GM12878 (cell line): ENCODE results near the gene IRF2BPL. TPM values are rescaled to one million over a fixed set of nuclear protein-coding genes. Genes with fewer than 3 reads are reported as not detected.

ENCODE experiments used
- ATAC-seq: fragments of 200-7000 bp; cut with Tn5 transposase; 3 replicates; pipeline ENCODE4 v1.9.1; 2020; ENCODE audit warnings: mild to moderate bottlenecking, moderate library complexity
- BruUV-seq: library from RNA; stranded (reverse); fragments of 400-500 nt; replicated peaks from 2 replicates; lab custom pipeline; 2021; lab: Mats Ljungman, UMichigan
- CTCF ChIA-PET: fragments of 300-600 bp; sonication (Branson Sonifier 250); formaldehyde crosslinking; extraction: SDS; loops from one replicate; lab custom pipeline; 2021; ENCODE audit warnings: inconsistent platforms; lab: Yijun Ruan, JAX
- POLR2A ChIA-PET: fragments of 350-600 bp; formaldehyde crosslinking; extraction: SDS; loops from one replicate; lab custom pipeline; 2021; ENCODE audit warnings: inconsistent platforms; lab: Charles Lee
- RAD21 ChIA-PET: fragments of 300-600 bp; sonication (Branson Sonifier 250); formaldehyde crosslinking; loops from one replicate; lab custom pipeline; 2023; ENCODE audit warnings: antibody characterized with exemption; ENCODE audit not compliant: unreplicated experiment; lab: Charles Lee
- SMC1A ChIA-PET: fragments of 300-600 bp; sonication (Branson Sonifier 250); formaldehyde crosslinking; loops from one replicate; lab custom pipeline; 2023; ENCODE audit not compliant: unreplicated experiment, uncharacterized antibody; lab: Charles Lee
- DNase-seq: peaks from one replicate; pipeline ENCODE4 v3.0.0-alpha.2; 2011; ENCODE audit warnings: low read depth, low spot score
- FAIRE-seq: peaks from 3 replicates; lab custom pipeline; 2011; peaks lifted over from hg19 to GRCh38; lab: Jason Lieb, UNC
- H2AFZ ChIP-seq: 2 replicates; pipeline ENCODE4 v1.6.0; 2011; ENCODE audit warnings: low read depth, low read length, control low read depth; ENCODE audit not compliant: control insufficient read depth
- H3K27ac ChIP-seq: 2 replicates; pipeline ENCODE4 v1.5.1; 2011; ENCODE audit warnings: control low read depth; ENCODE audit not compliant: control insufficient read depth, insufficient read depth
- H3K27me3 ChIP-seq, 2 experiments: replicated peaks in 1 of 2; 2 replicates each; pipeline versions ENCODE4 v1.6.0 to v1.6.1; 2011; ENCODE audit warnings: low read length in 1 of 2; ENCODE audit not compliant: control insufficient read depth in 2 of 2, insufficient read depth in 2 of 2
- H3K36me3 ChIP-seq, 2 experiments: 2 replicates each; pipeline ENCODE4 v1.5.1; 2011; ENCODE audit warnings: low read length in 1 of 2; ENCODE audit not compliant: control insufficient read depth in 2 of 2, insufficient read depth in 2 of 2
- H3K4me1 ChIP-seq: 2 replicates; pipeline ENCODE4 v1.6.1; 2011; ENCODE audit warnings: mild to moderate bottlenecking, low read length, moderate library complexity, mixed read lengths; ENCODE audit not compliant: control insufficient read depth, insufficient read depth
- H3K4me2 ChIP-seq: 2 replicates; pipeline ENCODE4 v1.6.0; 2011; ENCODE audit warnings: control low read depth; ENCODE audit not compliant: control insufficient read depth, insufficient read depth
- H3K4me3 ChIP-seq: fragments of 200-600 bp; sonication (generic); 2 replicates; pipeline ENCODE4 v1.5.1; 2016
- H3K79me2 ChIP-seq: 2 replicates; pipeline ENCODE4 v1.6.0; 2011; ENCODE audit warnings: low read length; ENCODE audit not compliant: control insufficient read depth, insufficient read depth
- H3K9ac ChIP-seq: 2 replicates; pipeline ENCODE4 v1.8.0; 2011; ENCODE audit warnings: low read length, control low read depth, mixed read lengths; ENCODE audit not compliant: control insufficient read depth, insufficient read depth
- H3K9me3 ChIP-seq: replicated peaks from 3 replicates; pipeline ENCODE4 v1.5.1; 2011; ENCODE audit warnings: mild to moderate bottlenecking, low read length; ENCODE audit not compliant: control insufficient read depth, insufficient read depth
- H4K20me1 ChIP-seq: 2 replicates; pipeline ENCODE4 v1.6.0; 2011; ENCODE audit not compliant: control insufficient read depth, insufficient read depth
- KDM1A ChIP-seq: fragments of 200-600 bp; sonication (generic); IDR thresholded peaks from 2 replicates; pipeline ENCODE4 v1.6.1; 2016; ENCODE audit warnings: borderline replicate concordance
- MYB ChIP-seq: fragments of 150-350 bp; IDR thresholded peaks from 2 replicates; pipeline ENCODE4 v1.6.1; 2014; ENCODE audit warnings: mild to moderate bottlenecking, low read depth, low read length, borderline replicate concordance
- NR2F1 ChIP-seq: fragments of 450-650 bp; conservative IDR thresholded peaks from 2 replicates; pipeline ENCODE4 v1.6.1; 2017; ENCODE audit warnings: mild to moderate bottlenecking
- POLR2AphosphoS2 ChIP-seq: IDR thresholded peaks from 2 replicates; pipeline ENCODE4 v1.6.1; 2011; ENCODE audit warnings: low read depth, mild to moderate bottlenecking, low read length, improper control_type of control experiment, moderate library complexity
- TAF1 ChIP-seq: IDR thresholded peaks from 2 replicates; pipeline ENCODE4 v1.6.1; 2011; ENCODE audit warnings: mild to moderate bottlenecking, low read depth, low read length, borderline replicate concordance
- ZZZ3 ChIP-seq: IDR thresholded peaks from 2 replicates; pipeline ENCODE4 v1.6.1; 2011; ENCODE audit warnings: low read depth; ENCODE audit not compliant: control insufficient read depth, insufficient read length
- WGBS: methylation state at CpG from one replicate; pipeline ENCODE4 v1.1.6; 2016; ENCODE audit warnings: low lambda C conversion rate; ENCODE audit not compliant: insufficient replicate concordance, insufficient coverage; ENCODE audit errors: missing lambda C conversion rate; 5-methylcytosine and 5-hydroxymethylcytosine counted together
- in situ Hi-C: fragments of 300-500 bp; cut with MboI; formaldehyde crosslinking; loops from 9 replicates; pipeline ENCODE4 v1.14.3; 2018; ENCODE audit warnings: mixed read lengths
- intact Hi-C: fragments of 100-400 bp; cut with micrococcal nuclease; formaldehyde crosslinking; loops from one replicate; pipeline ENCODE4 v1.14.2; 2022; ENCODE audit not compliant: unreplicated experiment
- polyA plus RNA-seq, 11 experiments: library from polyadenylated mRNA; depleted of rRNA in 4 of 11; unstranded in 6 of 11; stranded (reverse) in 5 of 11; fragments of >200 nt; fragmentation: Nextera tagmentation in 4 of 11; fragmentation: Illumina TruSeq in 1 of 11; extraction: Ambion mirVana in 4 of 11; extraction: Trizol in 1 of 11; gene quantifications; 1 replicate in 1 of 11; 2 replicates in 10 of 11; pipeline versions ENCODE4 v1.2.1 to v1.2.3, GENCODE V29; 2011 to 2016; ENCODE audit warnings: inconsistent platforms in 2 of 11, missing spikeins in 2 of 11, low read depth in 1 of 11
- total RNA-seq, 4 experiments: library from RNA; depleted of rRNA in 3 of 4; stranded (reverse); fragments of >200 nt in 3 of 4; fragmentation: Illumina TruSeq in 1 of 4; extraction: Trizol in 1 of 4; gene quantifications; 2 replicates each; pipeline versions ENCODE4 v1.2.1 to v1.2.3, GENCODE V29; 2013 to 2021
- TF ChIP-seq, protein P1 (sequence below): IDR thresholded peaks from 2 replicates; pipeline ENCODE4 v1.6.1; 2012; ENCODE audit warnings: low read depth, low read length, improper control_type of control experiment
- TF ChIP-seq, protein P2 (sequence below): IDR thresholded peaks from 2 replicates; pipeline ENCODE4 v1.6.1; 2012; ENCODE audit warnings: improper control_type of control experiment, low read depth, low read length; ENCODE audit not compliant: insufficient replicate concordance

IRF2BPL gene
- total and polyA plus RNA-seq, 10 of the 15 experiments (the other 5 are each of a cell fraction or from before 2014, with no cell fraction given), result 1.2 to 34.5 (median 3.1) TPM

DNA sequence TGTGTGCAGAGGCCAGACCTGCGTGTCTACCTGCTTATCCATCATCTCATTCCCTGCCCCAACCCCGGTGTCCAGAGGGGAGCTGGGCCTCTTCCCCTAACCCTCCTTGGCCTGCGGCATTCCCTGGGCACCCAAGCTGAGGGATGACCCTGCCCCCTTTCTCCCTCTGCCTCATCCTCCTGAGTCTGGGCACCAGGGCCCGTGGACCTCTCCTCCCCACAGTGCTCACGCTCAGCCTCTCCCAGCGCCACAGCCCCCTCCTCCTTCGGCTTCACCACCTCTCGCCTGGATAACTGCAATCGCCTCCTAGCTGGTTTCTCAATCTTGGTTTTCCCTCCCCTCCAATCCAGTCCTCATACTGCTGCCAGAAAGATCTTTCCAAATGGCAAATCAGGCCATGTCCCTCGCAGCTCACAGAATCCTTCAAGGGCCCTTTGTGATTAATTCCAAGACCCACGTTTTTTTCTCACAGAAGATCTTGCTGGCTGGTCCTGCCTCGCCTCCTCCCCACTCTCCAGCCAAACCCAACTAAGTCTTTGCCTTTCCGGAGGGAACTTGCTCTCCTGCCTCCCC lies 16.2 kb downstream of the IRF2BPL start (continued):
- no peak for TF ChIP-seq POLR2AphosphoS2

DNA sequence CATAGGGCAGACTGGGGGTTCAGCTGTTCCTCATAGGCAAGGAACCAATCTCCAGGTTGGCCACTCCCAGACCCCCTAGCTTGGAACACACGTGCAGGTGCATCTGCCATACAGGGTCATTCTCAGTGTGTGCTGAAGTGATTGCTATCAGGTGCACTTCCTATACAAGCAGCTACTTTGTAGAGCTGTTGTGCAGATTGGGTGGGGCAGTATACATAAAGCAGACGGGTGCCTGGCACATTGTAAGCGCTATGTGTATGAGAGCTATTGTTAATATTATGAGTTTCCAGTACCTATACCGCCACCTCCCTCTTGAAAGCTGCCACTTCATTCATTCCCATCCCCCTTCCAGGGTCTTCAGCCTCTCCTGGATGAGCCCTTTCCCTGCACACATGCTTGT lies 17.3 kb downstream of the IRF2BPL start:
- Histone ChIP-seq H3K4me1 (no peaks in the 10 kb centered on the region), H3K27ac (no peak overlapping the region), H3K9me3 (no peaks in the 10 kb centered on the region), H2AFZ (no peak overlapping the region), H4K20me1 (no peaks in the 10 kb centered on the region), H3K9ac (no peak overlapping the region), H3K4me2 (no peak overlapping the region), H3K27me3 (no peaks in the 10 kb centered on the region), H3K36me3 (no peaks in the 10 kb centered on the region), H3K79me2 (no peaks in the 10 kb centered on the region), H3K4me3 (no peak overlapping the region)
- FAIRE-seq, result no peak
- no peak for DNase-seq
- in situ Hi-C loops, result no loop called here
- CTCF ChIA-PET, result interaction anchor here (1.0 to 1.9 kb wide), 4 partner anchors 35 to 99 kb away, joined by 3 to 5 read pairs (median 4); no protein-coding TSS in a partner anchor
- SMC1A ChIA-PET, result interaction anchor here (0.9 to 1.3 kb wide), 5 partner anchors 11 to 29 kb away, joined by 3 to 4 read pairs (median 3); no protein-coding TSS in a partner anchor
- no peak for ATAC-seq
- TF ChIP-seq, protein P1, sequence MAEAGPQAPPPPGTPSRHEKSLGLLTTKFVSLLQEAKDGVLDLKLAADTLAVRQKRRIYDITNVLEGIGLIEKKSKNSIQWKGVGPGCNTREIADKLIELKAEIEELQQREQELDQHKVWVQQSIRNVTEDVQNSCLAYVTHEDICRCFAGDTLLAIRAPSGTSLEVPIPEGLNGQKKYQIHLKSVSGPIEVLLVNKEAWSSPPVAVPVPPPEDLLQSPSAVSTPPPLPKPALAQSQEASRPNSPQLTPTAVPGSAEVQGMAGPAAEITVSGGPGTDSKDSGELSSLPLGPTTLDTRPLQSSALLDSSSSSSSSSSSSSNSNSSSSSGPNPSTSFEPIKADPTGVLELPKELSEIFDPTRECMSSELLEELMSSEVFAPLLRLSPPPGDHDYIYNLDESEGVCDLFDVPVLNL, result no peak
- TF ChIP-seq MYB (no peak), KDM1A (no peak), ZZZ3 (no peak), TAF1 (no peak), NR2F1 (no peak)
- TF ChIP-seq, protein P2, sequence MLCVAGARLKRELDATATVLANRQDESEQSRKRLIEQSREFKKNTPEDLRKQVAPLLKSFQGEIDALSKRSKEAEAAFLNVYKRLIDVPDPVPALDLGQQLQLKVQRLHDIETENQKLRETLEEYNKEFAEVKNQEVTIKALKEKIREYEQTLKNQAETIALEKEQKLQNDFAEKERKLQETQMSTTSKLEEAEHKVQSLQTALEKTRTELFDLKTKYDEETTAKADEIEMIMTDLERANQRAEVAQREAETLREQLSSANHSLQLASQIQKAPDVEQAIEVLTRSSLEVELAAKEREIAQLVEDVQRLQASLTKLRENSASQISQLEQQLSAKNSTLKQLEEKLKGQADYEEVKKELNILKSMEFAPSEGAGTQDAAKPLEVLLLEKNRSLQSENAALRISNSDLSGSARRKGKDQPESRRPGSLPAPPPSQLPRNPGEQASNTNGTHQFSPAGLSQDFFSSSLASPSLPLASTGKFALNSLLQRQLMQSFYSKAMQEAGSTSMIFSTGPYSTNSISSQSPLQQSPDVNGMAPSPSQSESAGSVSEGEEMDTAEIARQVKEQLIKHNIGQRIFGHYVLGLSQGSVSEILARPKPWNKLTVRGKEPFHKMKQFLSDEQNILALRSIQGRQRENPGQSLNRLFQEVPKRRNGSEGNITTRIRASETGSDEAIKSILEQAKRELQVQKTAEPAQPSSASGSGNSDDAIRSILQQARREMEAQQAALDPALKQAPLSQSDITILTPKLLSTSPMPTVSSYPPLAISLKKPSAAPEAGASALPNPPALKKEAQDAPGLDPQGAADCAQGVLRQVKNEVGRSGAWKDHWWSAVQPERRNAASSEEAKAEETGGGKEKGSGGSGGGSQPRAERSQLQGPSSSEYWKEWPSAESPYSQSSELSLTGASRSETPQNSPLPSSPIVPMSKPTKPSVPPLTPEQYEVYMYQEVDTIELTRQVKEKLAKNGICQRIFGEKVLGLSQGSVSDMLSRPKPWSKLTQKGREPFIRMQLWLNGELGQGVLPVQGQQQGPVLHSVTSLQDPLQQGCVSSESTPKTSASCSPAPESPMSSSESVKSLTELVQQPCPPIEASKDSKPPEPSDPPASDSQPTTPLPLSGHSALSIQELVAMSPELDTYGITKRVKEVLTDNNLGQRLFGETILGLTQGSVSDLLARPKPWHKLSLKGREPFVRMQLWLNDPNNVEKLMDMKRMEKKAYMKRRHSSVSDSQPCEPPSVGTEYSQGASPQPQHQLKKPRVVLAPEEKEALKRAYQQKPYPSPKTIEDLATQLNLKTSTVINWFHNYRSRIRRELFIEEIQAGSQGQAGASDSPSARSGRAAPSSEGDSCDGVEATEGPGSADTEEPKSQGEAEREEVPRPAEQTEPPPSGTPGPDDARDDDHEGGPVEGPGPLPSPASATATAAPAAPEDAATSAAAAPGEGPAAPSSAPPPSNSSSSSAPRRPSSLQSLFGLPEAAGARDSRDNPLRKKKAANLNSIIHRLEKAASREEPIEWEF, result no peak
- 76% methylated on average over 4 of the region's 4 CpGs for WGBS
- intact Hi-C loops, result no loop called here
- RAD21 ChIA-PET, result interaction anchor here (0.9 to 1.4 kb wide), 2 partner anchors 42 to 134 kb away, joined by 3 read pairs; no protein-coding TSS in a partner anchor
- BruUV-seq, result no TSS peak
- POLR2A ChIA-PET, result interaction anchor here (0.5 to 1.4 kb wide), 3 partner anchors 19 to 586 kb away, joined by 3 to 4 read pairs (median 4); no protein-coding TSS in a partner anchor
